HEK293 (cell line): Measurements from ENCODE around the gene DHRS4.
"Not testable (repeated sequence)": the region's sequence is repeated elsewhere in the genome, so short reads cannot be mapped to it uniquely, and the experiment has no call there.

Source experiments
- CTCF ChIP-seq: fragments of 450-650 bp; formaldehyde crosslinking; IDR thresholded peaks from 2 replicates; pipeline ENCODE4 v1.5.1; 2016; ENCODE audit warnings: missing biosample characterization, missing genetic modification characterization
- KLF17 ChIP-seq: fragments of 450-650 bp; formaldehyde crosslinking; IDR thresholded peaks from 2 replicates; pipeline ENCODE4 v1.5.1; 2016; ENCODE audit warnings: missing biosample characterization, missing genetic modification characterization
- MZF1 ChIP-seq: fragments of 450-650 bp; formaldehyde crosslinking; IDR thresholded peaks from 2 replicates; pipeline ENCODE4 v1.5.1; 2017; ENCODE audit warnings: missing biosample characterization, missing genetic modification characterization, borderline replicate concordance
- TCF7L2 ChIP-seq: IDR thresholded peaks from 2 replicates; pipeline ENCODE4 v1.6.1; 2011; ENCODE audit warnings: low read depth, mild to moderate bottlenecking, inconsistent platforms, low read length, moderate library complexity, borderline replicate concordance
- ZBTB1 ChIP-seq: fragments of 450-650 bp; formaldehyde crosslinking; IDR thresholded peaks from 2 replicates; pipeline ENCODE4 v1.5.1; 2016; ENCODE audit warnings: missing biosample characterization, missing genetic modification characterization
- ZBTB11 ChIP-seq: fragments of 450-650 bp; formaldehyde crosslinking; conservative IDR thresholded peaks from 2 replicates; pipeline ENCODE4 v1.5.1; 2016; ENCODE audit warnings: low read depth, missing biosample characterization, missing genetic modification characterization
- ZEB2 ChIP-seq: fragments of 450-650 bp; formaldehyde crosslinking; IDR thresholded peaks from 2 replicates; pipeline ENCODE4 v1.5.1; 2016; ENCODE audit warnings: missing biosample characterization, missing genetic modification characterization
- ZNF302 ChIP-seq: fragments of 450-650 bp; formaldehyde crosslinking; IDR thresholded peaks from 2 replicates; pipeline ENCODE4 v1.5.1; 2016; ENCODE audit warnings: missing biosample characterization, missing genetic modification characterization, low read depth
- ZNF514 ChIP-seq: fragments of 450-650 bp; formaldehyde crosslinking; IDR thresholded peaks from 2 replicates; pipeline ENCODE4 v1.5.1; 2016; ENCODE audit warnings: missing biosample characterization, missing genetic modification characterization
- ZNF518A ChIP-seq: fragments of 450-650 bp; formaldehyde crosslinking; conservative IDR thresholded peaks from 2 replicates; pipeline ENCODE4 v1.5.1; 2016; ENCODE audit warnings: low read depth, missing biosample characterization, missing genetic modification characterization
- ZNF561 ChIP-seq: fragments of 450-650 bp; IDR thresholded peaks from 2 replicates; pipeline ENCODE4 v1.5.1; 2018; ENCODE audit warnings: missing biosample characterization, missing genetic modification characterization, borderline replicate concordance
- ZNF707 ChIP-seq: fragments of 450-650 bp; formaldehyde crosslinking; IDR thresholded peaks from 2 replicates; pipeline ENCODE4 v1.5.1; 2016; ENCODE audit warnings: missing biosample characterization, missing genetic modification characterization

GRCh38 chr14:24001679-24002078 is 48.1 kb downstream of the DHRS4 start:
- not testable (repeated sequence) for TF ChIP-seq CTCF (tag by site-specific recombination); TCF7L2; ZBTB11; ZNF302 (tag by site-specific recombination); ZNF514 (tag by site-specific recombination); ZBTB1 (tag by site-specific recombination); MZF1 (tag by site-specific recombination); KLF17; ZNF518A (tag by site-specific recombination); ZNF707 (tag by site-specific recombination); ZNF561 (tag by site-specific recombination); ZEB2
